ENCODE results near the gene HSF4.
"Not testable (repeated sequence)": the region's sequence is repeated elsewhere in the genome, so short reads cannot be mapped to it uniquely, and the experiment has no call there.

The HSF4 gene, protein sequence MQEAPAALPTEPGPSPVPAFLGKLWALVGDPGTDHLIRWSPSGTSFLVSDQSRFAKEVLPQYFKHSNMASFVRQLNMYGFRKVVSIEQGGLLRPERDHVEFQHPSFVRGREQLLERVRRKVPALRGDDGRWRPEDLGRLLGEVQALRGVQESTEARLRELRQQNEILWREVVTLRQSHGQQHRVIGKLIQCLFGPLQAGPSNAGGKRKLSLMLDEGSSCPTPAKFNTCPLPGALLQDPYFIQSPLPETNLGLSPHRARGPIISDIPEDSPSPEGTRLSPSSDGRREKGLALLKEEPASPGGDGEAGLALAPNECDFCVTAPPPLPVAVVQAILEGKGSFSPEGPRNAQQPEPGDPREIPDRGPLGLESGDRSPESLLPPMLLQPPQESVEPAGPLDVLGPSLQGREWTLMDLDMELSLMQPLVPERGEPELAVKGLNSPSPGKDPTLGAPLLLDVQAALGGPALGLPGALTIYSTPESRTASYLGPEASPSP

DNA sequence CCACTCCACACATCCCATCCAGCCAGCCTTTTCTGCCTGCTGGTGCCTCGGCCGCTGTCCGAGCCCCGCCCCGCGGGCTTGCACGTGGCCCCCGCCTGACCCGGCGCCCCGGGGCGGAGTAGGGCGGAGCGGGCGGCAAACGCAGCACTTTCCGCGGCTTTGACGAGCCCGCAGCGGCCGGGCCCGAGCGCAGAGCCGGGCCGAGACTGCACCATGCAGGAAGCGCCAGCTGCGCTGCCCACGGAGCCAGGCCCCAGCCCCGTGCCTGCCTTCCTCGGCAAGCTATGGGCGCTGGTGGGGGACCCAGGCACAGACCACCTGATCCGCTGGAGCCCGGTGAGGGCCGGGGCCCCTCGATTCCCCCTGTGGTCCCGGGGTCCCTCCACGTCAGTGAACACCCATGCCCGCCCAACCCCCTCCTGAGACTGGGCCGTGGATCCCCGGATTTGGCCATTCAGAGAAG, at the start of gene HSF4:
Gene HSF4, plus strand, starts transcription at position 147 of the 463 bp plus-strand sequence. Its CDS starts 67 bp downstream, at position 214.
- no peak for DNase-seq (ENCODE audit: low read depth in 2 of 2)

DNA sequence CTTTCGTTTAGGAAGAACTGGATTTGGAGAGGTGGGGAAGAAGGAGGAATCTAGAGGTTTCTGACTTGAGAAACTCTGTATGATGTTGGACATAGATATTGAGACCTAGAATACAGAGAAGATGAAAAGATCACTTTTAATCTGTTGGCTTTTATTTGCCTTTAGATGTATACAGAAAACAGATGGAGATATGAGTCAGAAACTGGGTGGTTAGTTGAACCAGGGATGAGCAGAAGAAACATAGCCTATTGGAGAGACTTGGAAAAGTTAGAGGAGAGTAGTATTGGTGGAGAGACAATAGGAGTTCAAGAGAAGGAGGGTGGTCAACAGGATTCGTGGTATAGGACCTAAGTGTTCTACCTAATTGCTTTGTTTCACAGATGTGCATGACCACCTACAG, 49.8 kb upstream of the HSF4 start:
- no peak for DNase-seq (ENCODE audit: low read depth in 2 of 2)

DNA sequence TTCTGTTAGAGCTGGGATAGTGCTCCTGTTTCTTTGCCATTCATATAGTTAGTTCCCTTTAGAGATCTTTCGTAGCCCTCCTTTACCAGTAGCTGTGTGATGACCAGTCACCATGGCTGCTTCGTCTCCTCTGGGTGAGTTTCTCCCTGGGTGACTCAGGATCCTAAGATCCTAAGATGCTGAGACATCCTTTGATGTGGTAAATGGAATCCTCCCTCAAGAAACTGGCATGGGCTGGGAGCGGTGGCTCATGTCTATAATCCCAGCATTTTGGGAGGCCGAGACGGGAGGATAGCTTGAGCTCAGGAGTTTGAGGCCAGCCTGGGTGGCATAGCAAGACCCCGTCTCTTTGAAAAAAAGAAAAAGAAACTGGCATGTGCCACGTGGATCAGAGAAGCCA, 48.9 kb upstream of the HSF4 start:
- no peak for DNase-seq (ENCODE audit: low read depth in 2 of 2)

DNA sequence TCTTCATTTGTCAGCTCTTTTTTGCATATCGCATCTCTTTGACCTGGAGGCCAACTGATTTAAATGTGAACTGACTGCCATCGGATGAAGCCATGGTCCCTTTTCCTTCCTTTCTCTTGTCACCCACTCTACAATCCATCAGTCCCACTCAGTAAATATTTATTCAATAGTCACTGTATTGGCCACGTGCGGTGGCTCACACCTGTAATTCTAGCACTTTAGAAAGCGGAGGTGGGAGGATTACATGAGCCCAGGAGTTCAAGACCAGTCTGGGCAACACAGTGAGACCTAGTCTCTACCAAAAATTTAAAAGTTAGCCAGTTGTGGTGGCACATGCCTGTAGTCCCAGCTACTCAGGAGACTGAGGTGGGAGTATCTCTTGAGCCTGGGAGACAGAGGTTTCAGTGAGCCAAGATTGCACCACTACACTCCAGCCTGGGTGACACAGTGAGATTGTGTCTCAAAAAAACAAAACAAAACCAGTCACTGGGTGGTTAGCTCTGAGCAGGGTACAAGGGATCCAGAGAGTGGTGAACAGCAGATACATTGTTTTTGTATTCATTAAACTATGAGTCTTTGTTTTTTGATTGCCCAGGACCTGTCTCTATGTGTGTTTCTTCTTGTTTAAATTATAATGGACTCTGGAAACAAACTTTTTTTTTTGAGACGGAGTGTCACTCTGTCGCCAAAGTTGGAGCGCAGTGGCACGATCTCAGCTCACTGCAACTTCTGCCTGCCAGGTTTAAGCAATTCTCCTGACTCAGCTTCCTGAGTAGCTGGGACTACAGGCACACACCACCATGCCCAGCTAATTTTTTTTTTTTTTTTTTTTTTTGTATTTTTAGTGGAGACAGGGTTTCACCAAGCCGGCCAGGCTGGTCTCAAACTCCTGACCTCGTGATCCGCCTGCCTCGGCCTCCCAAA, 47.9 kb upstream of the HSF4 start:
- no peak for DNase-seq (ENCODE audit: low read depth in 2 of 2)

DNA sequence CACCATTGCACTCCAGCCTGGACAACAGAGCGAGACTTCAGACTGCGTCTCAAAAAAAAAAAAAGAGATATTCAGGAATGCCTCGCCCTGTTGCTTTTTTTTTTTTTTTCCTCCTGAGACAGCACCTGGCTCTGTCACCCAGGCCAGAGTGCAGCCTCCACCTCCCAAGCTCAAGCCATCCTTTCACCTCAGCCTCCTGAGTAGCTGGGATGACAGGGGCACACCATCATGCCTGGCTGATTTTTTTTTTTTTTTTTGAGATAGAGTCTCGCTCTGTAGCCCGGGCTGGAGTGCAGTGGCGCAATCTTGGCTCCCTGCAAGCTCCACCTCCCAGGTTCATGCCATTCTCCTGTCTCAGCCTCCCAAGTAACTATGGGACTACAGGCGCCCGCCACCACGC, 46.8 kb upstream of the HSF4 start:
- no peak for DNase-seq (ENCODE audit: low read depth in 2 of 2)

DNA sequence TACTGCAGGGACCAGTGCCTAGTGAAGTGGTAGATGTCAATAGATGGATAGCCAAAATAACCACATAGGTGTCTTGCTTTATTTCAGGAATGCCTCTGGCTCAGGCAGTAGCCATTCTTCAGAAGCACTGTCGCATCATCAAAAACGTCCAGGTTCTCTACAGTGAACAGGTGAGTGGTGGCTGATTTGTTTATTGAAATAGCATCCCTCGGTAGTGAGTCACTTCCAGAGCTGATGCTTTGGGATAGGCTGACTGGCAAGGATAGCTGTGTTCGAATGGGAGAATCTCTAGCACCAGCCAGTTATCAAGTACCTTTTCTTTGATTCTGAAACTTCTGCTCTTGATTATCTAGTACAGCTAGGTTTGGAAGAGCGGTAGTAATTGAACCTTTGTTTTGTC, 44.5 kb upstream of the HSF4 start:
- DNase-seq (ENCODE audit: low read depth in 2 of 2), result no peak

DNA sequence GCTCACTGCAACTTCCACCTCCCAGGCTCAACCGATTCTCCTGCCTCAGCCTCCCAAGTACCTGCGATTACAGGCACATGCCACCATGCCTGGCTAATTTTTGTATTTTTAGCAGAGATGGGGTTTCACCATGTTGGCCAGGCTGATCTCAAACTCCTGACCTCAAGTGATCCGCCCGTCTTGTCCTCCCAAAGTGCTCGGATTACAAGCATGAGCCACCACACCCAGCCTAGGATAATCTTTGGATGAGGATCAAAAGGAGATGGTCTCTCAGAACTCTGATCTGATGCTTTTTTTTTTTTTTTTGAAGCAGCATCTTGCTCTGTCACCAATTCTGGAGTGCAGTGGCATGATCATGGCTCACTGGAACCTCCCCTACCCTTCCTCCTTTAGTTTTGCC, 41.7 kb upstream of the HSF4 start:
- not testable (repeated sequence) for DNase-seq (ENCODE audit: low read depth in 2 of 2)

DNA sequence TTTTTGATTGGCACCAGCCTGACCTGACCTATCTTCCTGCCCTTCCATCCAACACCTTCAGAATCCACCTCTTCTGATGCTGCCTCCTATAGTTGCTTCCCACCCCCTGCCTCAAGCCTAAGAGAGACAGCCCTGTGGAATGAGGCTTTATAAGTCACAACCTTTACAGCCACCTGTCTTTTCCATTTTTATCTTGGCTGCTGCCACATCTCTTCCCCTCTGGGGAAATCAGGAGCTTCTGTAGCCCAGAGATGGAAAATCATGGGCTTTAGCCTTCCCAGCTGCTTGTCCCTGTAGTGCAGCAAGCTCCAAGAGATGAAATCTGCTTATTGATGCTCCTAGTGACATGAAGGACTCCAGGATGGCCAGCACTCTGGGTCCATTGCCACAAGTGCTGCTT, 36.1 kb upstream of the HSF4 start:
- DNase-seq (ENCODE audit: low read depth in 2 of 2), result no peak

DNA sequence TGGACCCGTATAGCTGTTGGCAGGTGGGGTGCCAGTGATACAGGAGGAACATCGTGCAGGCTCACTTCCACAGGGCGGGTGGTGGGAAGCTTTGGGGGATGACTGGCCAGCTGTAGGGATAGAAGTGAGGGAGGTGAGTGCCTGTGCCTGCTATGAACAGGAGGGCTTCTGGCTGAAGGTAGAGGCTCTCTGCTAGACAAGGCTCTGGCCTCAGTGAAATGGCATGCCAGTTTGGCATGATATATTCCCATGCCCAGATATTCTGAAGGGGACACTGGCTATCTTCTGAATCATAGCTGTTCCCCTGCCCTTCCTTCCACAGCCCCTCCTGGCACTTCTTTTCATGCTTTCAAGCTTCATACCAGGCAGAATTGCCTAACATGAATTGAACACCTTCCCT, 35.7 kb upstream of the HSF4 start:
- DNase-seq (ENCODE audit: low read depth in 2 of 2), result no peak

DNA sequence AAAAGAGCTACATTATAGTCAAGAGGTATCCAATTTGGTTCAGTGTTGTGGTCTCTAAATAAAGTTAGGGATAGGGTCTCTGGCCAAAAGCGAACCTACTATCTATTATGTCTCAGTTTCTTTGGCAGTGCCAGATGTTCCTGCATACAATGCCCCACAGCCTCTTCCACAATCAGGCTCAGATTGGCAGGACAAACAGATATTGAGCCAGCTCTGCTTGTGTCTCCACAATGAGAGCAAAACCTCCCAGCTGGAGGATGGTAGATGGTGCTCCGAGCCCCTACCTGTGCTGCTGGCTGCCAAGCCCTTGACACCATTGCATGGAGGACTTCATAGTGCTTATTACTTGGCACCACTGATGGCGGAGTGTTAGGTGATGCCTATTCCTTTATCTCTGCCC, 35.1 kb upstream of the HSF4 start:
- DNase-seq (ENCODE audit: low read depth in 2 of 2), result no peak

DNA sequence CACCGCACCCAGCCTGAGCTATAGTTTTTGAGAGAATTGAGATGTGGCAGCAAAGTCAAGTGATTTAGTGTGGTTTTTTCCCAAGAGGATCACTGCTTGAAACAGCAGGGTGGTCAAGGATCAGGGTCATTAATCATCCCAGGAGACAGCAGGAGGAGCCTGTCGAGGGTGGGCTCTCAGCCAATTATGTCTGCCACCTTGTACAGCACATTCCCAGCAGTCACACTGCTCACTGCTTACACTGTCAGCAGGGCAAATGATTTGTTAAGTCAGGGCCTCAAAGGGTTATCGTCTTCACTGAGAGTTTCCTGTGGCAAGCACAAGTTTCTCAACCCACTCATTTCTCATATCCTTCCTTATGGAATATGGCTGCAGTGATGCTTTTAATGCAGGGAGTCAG, 26.9 kb upstream of the HSF4 start:
- no peak for DNase-seq (ENCODE audit: low read depth in 2 of 2)

DNA sequence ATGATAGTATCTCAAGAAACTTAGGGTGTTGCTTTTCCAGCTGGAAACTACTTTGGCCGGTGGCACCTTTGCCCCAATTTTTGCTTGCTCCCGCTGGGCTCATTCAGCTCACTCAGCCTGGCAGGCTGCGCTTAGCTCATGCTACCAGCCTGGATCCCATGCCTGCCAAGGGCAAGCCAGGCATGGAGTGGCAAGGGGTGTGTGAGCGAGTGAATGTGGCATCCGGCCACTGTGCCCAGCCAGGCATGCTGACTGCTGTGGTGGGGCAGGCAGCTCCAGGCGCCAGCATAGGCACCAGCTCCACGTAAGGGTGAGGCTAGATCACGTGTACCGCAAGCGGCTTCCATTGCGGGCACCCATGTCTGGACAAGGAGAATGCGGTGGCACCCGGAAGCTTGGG, 23.2 kb upstream of the HSF4 start:
- no peak for DNase-seq (ENCODE audit: low read depth in 2 of 2)

DNA sequence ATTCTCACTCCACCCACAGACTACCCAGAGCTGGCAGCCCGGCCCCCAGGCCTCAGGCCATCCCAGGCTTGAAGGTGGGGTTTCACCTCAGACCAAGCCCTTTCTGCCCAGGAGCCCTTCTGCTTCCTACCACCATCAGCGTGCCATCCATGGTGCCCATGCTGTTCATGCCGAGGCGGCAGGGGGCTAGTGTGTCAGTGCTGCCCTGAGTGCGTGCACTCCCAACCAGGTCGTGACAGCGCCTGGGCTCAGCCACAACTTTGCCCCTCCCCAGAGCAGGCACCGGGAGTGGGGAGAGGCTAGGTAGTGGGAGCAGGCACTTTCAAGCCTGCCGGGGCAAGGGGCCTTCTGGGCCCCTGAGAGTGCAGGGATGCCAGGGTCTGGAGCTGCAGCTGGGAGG, 22.2 kb upstream of the HSF4 start:
- no peak for DNase-seq (ENCODE audit: low read depth in 2 of 2)

DNA sequence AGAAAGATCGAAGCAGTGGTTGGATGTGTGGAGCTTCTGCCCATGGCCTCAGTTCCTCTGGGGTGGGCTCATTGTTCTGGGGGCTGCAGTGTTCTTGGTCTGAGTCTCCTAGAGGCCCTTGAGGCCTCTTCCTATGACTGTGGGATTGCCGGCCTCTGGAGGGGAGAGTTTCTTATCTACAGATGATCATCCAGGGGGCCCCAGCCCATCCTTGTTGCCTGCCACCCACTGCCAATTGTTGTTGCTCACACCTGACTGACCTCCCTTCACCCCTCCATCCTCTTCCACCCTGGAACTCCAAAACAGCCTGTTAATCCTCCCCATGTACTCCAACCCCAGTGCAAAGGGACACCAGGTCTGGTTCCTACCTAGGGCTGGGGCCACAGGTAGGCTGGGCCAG, 19.6 kb upstream of the HSF4 start:
- no peak for DNase-seq (ENCODE audit: low read depth in 2 of 2)

DNA sequence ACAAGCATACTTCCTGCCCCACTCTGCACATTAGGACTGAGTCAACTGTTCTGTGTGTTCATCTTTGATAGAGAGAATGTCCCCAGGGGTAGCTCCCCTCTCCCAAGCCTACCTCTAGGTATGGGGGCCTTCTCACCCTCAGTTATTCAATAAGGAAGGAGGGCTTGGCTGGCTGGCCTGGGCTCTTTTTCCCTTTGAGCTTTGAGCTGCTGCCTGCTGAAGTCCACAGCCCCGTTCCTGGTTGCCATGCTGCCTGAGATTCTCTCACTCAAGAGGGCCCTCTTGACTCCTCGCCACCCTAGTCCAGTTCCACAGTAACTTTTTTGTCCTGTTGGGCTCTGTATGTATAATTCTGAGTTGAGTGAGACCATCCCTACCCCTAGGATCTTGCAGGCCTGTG, 18.8 kb upstream of the HSF4 start:
- DNase-seq (ENCODE audit: low read depth in 2 of 2), result no peak

DNA sequence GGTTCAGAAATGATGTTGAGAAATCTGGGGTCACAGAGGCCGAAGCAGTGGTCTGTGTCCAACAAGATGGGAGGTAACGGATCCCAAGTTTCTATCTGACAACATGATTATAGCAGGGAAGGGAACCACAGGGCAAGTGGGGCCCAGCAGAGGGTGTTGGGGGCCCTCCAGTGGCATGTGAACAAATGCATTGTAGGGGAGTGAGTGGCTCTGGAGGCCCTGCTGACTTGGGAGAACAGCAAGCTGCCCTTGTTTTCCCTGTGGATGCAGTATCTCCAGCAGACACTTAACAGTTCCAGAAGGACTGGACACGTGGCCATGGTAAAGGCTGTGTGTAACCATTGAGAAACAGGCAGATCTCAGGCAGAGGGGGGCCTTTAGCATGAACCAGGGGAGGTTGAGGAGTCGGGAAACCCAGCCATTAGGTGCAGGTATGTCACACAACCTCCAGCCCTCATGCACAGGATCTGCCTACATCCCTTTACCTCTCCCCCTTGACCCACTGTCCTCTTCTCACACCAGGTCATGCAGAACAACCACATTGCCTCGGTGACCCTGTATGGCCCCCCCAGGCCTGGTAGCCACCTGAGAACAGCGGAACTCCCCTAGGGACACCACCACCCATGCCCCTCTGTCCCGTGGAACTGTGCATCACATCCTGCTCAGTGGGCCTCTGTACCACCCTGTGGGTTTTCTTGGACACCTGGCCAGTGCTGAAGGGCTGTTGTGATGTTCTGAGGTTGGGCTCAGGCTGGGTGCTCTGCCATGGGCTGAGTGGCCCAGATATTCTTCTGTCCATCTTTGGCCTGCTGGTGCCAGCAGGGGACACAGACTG, 17.8 kb upstream of the HSF4 start:
- DNase-seq (ENCODE audit: low read depth in 2 of 2), result no peak

DNA sequence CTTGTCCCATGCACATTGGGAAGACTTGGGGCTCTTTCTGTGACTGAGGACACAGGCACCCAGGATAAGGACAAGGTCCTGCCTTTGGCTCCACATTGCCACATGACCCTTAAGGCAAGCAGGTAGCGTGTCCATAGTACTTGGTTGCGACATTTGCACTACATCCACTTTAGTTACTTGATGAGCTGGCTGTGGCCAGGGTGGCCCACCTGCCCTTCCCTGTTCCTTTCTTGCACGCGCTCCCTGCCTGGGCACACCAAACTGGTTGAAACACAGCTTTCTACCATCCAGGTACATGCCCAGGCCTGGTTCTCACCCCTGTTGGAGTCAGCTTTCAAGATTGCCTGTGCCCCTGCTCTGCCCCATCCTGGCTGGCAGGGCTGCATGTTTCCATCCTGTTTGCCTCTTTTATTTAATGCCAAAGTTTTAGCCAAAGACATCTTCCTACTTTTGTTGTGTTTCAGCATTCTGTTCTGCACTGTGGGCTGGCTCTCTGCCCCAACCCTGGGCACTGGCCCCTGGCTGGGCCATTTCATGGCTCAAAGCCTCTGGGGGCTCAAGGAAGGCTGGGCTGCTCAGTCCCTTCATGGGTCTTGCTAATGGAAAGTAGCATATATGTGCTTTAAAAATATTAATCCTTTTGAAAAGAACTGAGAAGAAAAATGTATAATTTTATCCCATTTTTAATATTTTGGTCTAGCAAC, 17.0 kb upstream of the HSF4 start:
- no peak for DNase-seq (ENCODE audit: low read depth in 2 of 2)

DNA sequence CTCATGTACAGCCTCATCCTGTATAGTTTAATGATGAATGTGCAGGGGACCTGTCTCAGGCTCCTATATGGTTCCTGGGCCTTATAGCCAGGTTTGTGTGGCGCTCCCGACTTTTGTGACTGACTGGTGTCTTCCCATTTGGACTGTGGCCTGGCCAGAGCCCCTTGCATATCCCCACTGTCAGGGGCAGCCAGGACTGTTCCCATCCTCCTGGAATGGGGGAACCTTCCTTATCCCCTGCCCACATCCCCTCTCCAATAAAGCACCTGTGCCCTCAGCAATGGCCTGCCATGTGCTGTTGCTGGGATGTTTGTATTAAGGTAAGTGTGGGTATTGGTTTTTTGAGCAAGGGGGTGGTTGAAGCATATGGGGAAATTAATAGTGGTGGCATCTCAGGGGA, 16.3 kb upstream of the HSF4 start:
- DNase-seq (ENCODE audit: low read depth in 2 of 2), result no peak

DNA sequence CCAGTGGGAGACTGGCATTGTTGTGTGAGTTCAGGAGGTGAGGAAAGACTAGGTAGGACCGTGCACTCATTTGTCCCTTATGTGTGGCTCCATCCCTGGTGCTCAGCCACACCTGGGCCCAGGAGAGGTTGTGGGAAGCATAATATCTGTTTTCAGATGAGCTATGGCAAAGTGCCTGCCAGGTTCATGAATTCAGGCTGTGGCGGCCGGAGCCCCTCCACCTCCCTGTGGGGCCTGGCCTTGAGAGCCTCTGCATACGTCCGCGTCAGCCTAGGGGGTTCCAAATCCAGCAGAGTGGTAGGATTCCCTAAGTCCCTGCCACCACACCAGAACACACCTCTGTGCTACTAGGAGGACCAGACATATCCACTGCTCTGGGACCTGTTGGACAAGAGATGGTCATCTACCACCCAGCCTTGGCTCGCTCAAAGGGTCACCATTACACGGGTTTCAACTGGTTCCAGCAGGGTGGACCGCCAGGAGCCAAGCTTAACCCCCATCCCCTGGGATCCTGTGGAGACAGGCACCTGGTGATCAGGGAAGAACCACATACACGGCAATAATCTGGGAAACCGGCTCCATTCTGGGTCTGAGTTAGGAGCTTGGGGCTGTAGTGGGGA, 15.8 kb upstream of the HSF4 start:
- no peak for DNase-seq (ENCODE audit: low read depth in 2 of 2)

DNA sequence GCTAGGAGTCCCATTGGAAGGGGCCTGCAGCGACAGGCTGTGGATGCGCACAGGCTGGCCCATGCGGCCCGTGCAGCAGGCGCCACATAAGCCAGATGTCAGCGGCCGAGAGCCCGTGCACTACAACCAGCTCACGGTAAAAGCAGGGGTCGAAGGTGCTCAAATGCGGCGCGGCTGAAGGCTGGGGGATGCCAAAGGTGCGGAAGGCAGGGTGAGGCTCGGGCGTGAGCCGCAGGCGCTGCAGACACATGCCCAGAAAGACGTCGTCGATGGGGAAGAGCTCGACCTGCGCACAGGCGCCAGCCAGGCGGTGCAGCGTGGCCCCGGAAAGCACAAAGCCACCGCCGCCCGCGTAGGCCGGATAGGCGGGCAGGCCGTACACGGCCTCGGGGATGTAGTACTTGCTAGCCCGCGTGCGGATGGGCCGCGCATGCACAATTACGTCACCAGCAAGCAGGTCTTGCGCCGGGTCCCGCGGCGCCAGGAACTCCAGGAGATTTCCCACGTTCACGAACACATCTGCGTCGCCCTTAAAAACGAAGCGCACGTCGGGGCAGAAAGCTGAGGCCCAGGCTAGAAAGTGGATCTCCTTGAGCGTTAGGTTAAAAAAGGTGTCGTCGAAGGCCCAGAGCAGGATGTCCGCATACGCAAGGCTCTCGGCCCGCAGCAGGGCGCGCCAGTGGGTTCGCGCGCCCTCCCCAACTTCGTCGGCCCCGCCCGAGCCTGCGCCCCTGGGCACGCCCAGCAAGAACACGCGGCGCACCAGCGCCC, 15.1 kb upstream of the HSF4 start:
- no peak for DNase-seq (ENCODE audit: low read depth in 2 of 2)

Measured in activated CD4-positive, alpha-beta T cell treated with anti-CD3 and anti-CD28 coated beads for 24 hours (primary cell).